H9 (cell line): ENCODE measurements around the gene KIFC3. TPM values are rescaled to one million over a fixed set of nuclear protein-coding genes. Genes with fewer than 3 reads are reported as not detected.

Experiments
- DNase-seq: peaks from one replicate; pipeline ENCODE4 v3.0.0-alpha.2; 2017
- H2AFZ ChIP-seq: one replicate; pipeline ENCODE4 v1.6.1; 2013; ENCODE audit warnings: mild to moderate bottlenecking, low read length, control low read depth, moderate library complexity
- H2AK5ac ChIP-seq: 2 replicates; pipeline ENCODE4 v1.6.1; 2013; ENCODE audit warnings: low read length, control low read depth, mixed read lengths; ENCODE audit not compliant: insufficient read length
- H2BK120ac ChIP-seq: one replicate; pipeline ENCODE4 v1.6.1; 2013; ENCODE audit warnings: low read depth, mild to moderate bottlenecking, low read length, control low read depth, inconsistent platforms; ENCODE audit not compliant: poor library complexity, severe bottlenecking
- H2BK12ac ChIP-seq: 2 replicates; pipeline ENCODE4 v1.6.1; 2013; ENCODE audit warnings: low read length, control low read depth, mixed read lengths, low read depth; ENCODE audit not compliant: insufficient read length
- H2BK15ac ChIP-seq: 2 replicates; pipeline ENCODE4 v1.6.1; 2013; ENCODE audit warnings: low read depth, low read length, control low read depth
- H2BK20ac ChIP-seq: one replicate; pipeline ENCODE4 v1.6.1; 2013; ENCODE audit warnings: low read depth, mild to moderate bottlenecking, low read length, control low read depth, inconsistent platforms; ENCODE audit not compliant: poor library complexity, severe bottlenecking
- H2BK5ac ChIP-seq: 2 replicates; pipeline ENCODE4 v1.6.1; 2013; ENCODE audit warnings: low read length, control low read depth, mixed read lengths; ENCODE audit not compliant: insufficient read length
- H3K14ac ChIP-seq: 2 replicates; pipeline ENCODE4 v1.6.1; 2013; ENCODE audit warnings: low read length, control low read depth; ENCODE audit not compliant: insufficient read depth
- H3K18ac ChIP-seq: 2 replicates; pipeline ENCODE4 v1.6.1; 2013; ENCODE audit warnings: low read depth, mild to moderate bottlenecking, mixed read lengths, low read length, control low read depth; ENCODE audit not compliant: insufficient read length
- H3K23ac ChIP-seq: 2 replicates; pipeline ENCODE4 v1.6.1; 2013; ENCODE audit warnings: low read length, control low read depth, mixed read lengths, low read depth; ENCODE audit not compliant: insufficient read length
- H3K23me2 ChIP-seq: 2 replicates; pipeline ENCODE4 v1.6.1; 2013; ENCODE audit warnings: low read depth, mild to moderate bottlenecking, mixed read lengths, low read length, control low read depth; ENCODE audit not compliant: insufficient read length, poor library complexity, severe bottlenecking
- H3K27ac ChIP-seq: 2 replicates; pipeline ENCODE4 v1.5.1; 2013; ENCODE audit warnings: low read length, control low read depth, mixed read lengths, low read depth; ENCODE audit not compliant: insufficient read length
- H3K27me3 ChIP-seq: 2 replicates; pipeline ENCODE4 v1.6.1; 2013; ENCODE audit warnings: low read length, control low read depth, inconsistent platforms; ENCODE audit not compliant: insufficient read depth
- H3K4ac ChIP-seq: 2 replicates; pipeline ENCODE4 v1.6.1; 2013; ENCODE audit warnings: low read depth, mild to moderate bottlenecking, control low read depth, inconsistent platforms, low read length, moderate library complexity
- H3K4me1 ChIP-seq: 2 replicates; pipeline ENCODE4 v1.6.1; 2013; ENCODE audit warnings: low read length, control low read depth, inconsistent platforms; ENCODE audit not compliant: insufficient read depth
- H3K4me2 ChIP-seq: 2 replicates; pipeline ENCODE4 v1.6.1; 2013; ENCODE audit warnings: low read length, control low read depth, mixed read lengths; ENCODE audit not compliant: insufficient read length, insufficient read depth
- H3K56ac ChIP-seq: 2 replicates; pipeline ENCODE4 v1.6.1; 2013; ENCODE audit warnings: low read depth, mild to moderate bottlenecking, mixed read lengths, low read length, control low read depth; ENCODE audit not compliant: insufficient read length
- H3K79me1 ChIP-seq: 2 replicates; pipeline ENCODE4 v1.6.1; 2013; ENCODE audit warnings: low read depth, mild to moderate bottlenecking, moderate library complexity, low read length, control low read depth, inconsistent platforms; ENCODE audit not compliant: insufficient read depth, poor library complexity, severe bottlenecking
- H3K79me2 ChIP-seq: 2 replicates; pipeline ENCODE4 v1.6.1; 2013; ENCODE audit warnings: low read length, control low read depth, inconsistent platforms; ENCODE audit not compliant: insufficient read depth
- H3K9ac ChIP-seq: 2 replicates; pipeline ENCODE4 v1.6.1; 2013; ENCODE audit warnings: low read length, control low read depth, mixed read lengths; ENCODE audit not compliant: insufficient read length; ENCODE audit errors: extremely low read depth
- H3K9me3 ChIP-seq: one replicate; pipeline ENCODE4 v1.6.1; 2013; ENCODE audit warnings: low read depth, low read length, inconsistent platforms; ENCODE audit not compliant: control insufficient read depth
- H3T11ph ChIP-seq: one replicate; pipeline ENCODE4 v1.6.1; 2013; ENCODE audit warnings: mild to moderate bottlenecking, low read length, control low read depth, inconsistent platforms
- H4K20me1 ChIP-seq: one replicate; pipeline ENCODE4 v1.6.1; 2013; ENCODE audit not compliant: control insufficient read depth, insufficient read length, insufficient read depth
- H4K5ac ChIP-seq: 2 replicates; pipeline ENCODE4 v1.6.1; 2013; ENCODE audit warnings: low read depth, mild to moderate bottlenecking, mixed read lengths, low read length, control low read depth; ENCODE audit not compliant: insufficient read length
- H4K8ac ChIP-seq: replicated peaks from 2 replicates; pipeline ENCODE4 v1.6.1; 2013; ENCODE audit warnings: low read length, control low read depth, mixed read lengths, low read depth; ENCODE audit not compliant: insufficient read length
- H4K91ac ChIP-seq: 2 replicates; pipeline ENCODE4 v1.6.1; 2013; ENCODE audit warnings: low read depth, mild to moderate bottlenecking, moderate library complexity, mixed read lengths, low read length, control low read depth; ENCODE audit not compliant: insufficient read length
- H3K27ac Mint-ChIP-seq, 3 experiments: 2 replicates in 2 of 3; 3 replicates in 1 of 3; pipeline ENCODE4 v1.8.0; 2020 to 2021; ENCODE audit warnings: mixed read lengths in 3 of 3, mild to moderate bottlenecking in 1 of 3, moderate library complexity in 1 of 3
- H3K27me3 Mint-ChIP-seq: 2 replicates; pipeline ENCODE4 v1.8.0; 2021; ENCODE audit warnings: low read depth, mild to moderate bottlenecking, moderate library complexity, mixed read lengths
- H3K36me3 Mint-ChIP-seq, 3 experiments: 2 replicates in 2 of 3; 3 replicates in 1 of 3; pipeline ENCODE4 v1.8.0; 2020 to 2021; ENCODE audit warnings: low read depth in 3 of 3, mixed read lengths in 3 of 3; ENCODE audit not compliant: insufficient read depth in 1 of 3
- H3K4me1 Mint-ChIP-seq, 2 experiments: 2 replicates each; pipeline ENCODE4 v1.8.0; 2020; ENCODE audit warnings: mixed read lengths in 2 of 2
- H3K4me3 Mint-ChIP-seq, 2 experiments: 2 replicates in 1 of 2; 3 replicates in 1 of 2; pipeline ENCODE4 v1.8.0; 2020 to 2021; ENCODE audit warnings: mild to moderate bottlenecking in 2 of 2, mixed read lengths in 2 of 2, moderate library complexity in 1 of 2
- H3K9me3 Mint-ChIP-seq, 2 experiments: 2 replicates in 1 of 2; 3 replicates in 1 of 2; pipeline ENCODE4 v1.8.0; 2020; ENCODE audit warnings: mild to moderate bottlenecking in 2 of 2, mixed read lengths in 2 of 2, moderate library complexity in 1 of 2
- WGBS: extraction: QIAGEN DNeasy Blood & Tissue Kit; methylation state at CpG from one replicate; pipeline ENCODE4 v1.1.7; 2013; ENCODE audit warnings: missing lambda C conversion rate, low lambda C conversion rate, mixed read lengths; ENCODE audit not compliant: insufficient read length; ENCODE audit errors: extremely low coverage; 5-methylcytosine and 5-hydroxymethylcytosine counted together
- total RNA-seq: library from RNA; stranded (reverse); gene quantifications from 2 replicates; pipeline ENCODE4 v1.2.1, GENCODE V29; 2021
- TF ChIP-seq, protein P1 (sequence below): fragments of 200-600 bp; sonication (generic); conservative IDR thresholded peaks from 3 replicates; pipeline ENCODE4 v1.8.0; 2021; ENCODE audit warnings: antibody characterized with exemption, mild to moderate bottlenecking

The KIFC3 gene
- total RNA-seq, 1 experiment from 2014 or later, result 5.0 TPM

DNA sequence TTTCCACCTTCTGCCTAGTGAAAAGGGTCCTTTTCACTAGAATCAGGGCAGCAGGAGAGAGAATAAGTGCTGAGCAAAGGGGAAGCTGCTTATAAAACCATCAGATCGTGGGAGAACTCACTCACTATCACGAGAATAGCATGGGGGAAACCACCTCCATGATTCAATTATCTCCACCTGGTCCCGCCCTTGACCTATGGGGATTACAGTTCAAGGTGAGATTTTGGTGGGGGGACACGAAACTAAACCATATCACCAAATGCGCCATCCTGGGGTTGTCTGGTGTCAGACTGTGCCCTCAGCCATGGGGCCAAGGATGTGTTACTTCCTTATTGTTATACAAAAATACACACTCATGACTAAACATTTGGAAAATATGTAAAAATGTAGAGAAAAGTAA lies 77.1 kb downstream of the KIFC3 start:
- no peaks in the 10 kb centered on the region for H3K9me3 ChIP-seq
- no peaks in the 10 kb centered on the region for H3K27me3 ChIP-seq
- no CpG with 5 or more reads among the region's 5 CpGs for WGBS
- H3K4me1 Mint-ChIP-seq, result 0 out of 4 replicates have a peak, but pooled peaks cover 0 to 3% of the 10 kb centered on the region in 2 experiments
- no peak overlapping the region for H3K18ac ChIP-seq
- no peak overlapping the region for H3T11ph ChIP-seq
- no peak overlapping the region for H3K4ac ChIP-seq
- no peak overlapping the region for H4K5ac ChIP-seq
- no peaks in the 10 kb centered on the region for H3K36me3 Mint-ChIP-seq
- no peaks in the 10 kb centered on the region for H3K4me1 ChIP-seq
- H2AFZ ChIP-seq, result no peak overlapping the region
- no peak overlapping the region for H3K56ac ChIP-seq
- no peak overlapping the region for H3K27ac ChIP-seq
- no peak overlapping the region for H3K23ac ChIP-seq
- no peak overlapping the region for H4K91ac ChIP-seq
- TF ChIP-seq, protein P1, sequence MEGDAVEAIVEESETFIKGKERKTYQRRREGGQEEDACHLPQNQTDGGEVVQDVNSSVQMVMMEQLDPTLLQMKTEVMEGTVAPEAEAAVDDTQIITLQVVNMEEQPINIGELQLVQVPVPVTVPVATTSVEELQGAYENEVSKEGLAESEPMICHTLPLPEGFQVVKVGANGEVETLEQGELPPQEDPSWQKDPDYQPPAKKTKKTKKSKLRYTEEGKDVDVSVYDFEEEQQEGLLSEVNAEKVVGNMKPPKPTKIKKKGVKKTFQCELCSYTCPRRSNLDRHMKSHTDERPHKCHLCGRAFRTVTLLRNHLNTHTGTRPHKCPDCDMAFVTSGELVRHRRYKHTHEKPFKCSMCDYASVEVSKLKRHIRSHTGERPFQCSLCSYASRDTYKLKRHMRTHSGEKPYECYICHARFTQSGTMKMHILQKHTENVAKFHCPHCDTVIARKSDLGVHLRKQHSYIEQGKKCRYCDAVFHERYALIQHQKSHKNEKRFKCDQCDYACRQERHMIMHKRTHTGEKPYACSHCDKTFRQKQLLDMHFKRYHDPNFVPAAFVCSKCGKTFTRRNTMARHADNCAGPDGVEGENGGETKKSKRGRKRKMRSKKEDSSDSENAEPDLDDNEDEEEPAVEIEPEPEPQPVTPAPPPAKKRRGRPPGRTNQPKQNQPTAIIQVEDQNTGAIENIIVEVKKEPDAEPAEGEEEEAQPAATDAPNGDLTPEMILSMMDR, result no peak
- no peak overlapping the region for H4K8ac ChIP-seq
- no peaks in the 10 kb centered on the region for H3K79me2 ChIP-seq
- peaks cover 0 to 3% of the 10 kb centered on the region in 2 experiments; a peak in 3 of 5 replicates for H3K9me3 Mint-ChIP-seq
- no peak for DNase-seq
- no peak overlapping the region for H2BK5ac ChIP-seq
- H3K4me3 Mint-ChIP-seq, result no peak overlapping the region
- no peak overlapping the region for H2AK5ac ChIP-seq
- no peaks in the 10 kb centered on the region; the same call in 1 of the 2 replicates for H3K27me3 Mint-ChIP-seq
- H2BK120ac ChIP-seq, result no peak overlapping the region
- no peak overlapping the region for H3K4me2 ChIP-seq
- H2BK15ac ChIP-seq, result no peak overlapping the region
- H3K23me2 ChIP-seq, result no peaks in the 10 kb centered on the region
- no peak overlapping the region for H3K14ac ChIP-seq
- H3K79me1 ChIP-seq, result no peaks in the 10 kb centered on the region
- no peak overlapping the region for H3K9ac ChIP-seq
- H3K27ac Mint-ChIP-seq, result no peak overlapping the region
- H2BK12ac ChIP-seq, result no peak overlapping the region
- no peaks in the 10 kb centered on the region for H4K20me1 ChIP-seq
- H2BK20ac ChIP-seq, result no peak overlapping the region
